Right renal pelvis (tissue), 4 donors: ENCODE measurements around the gene NCBP2L. TPM values are rescaled to one million over a fixed set of nuclear protein-coding genes. Genes with fewer than 3 reads are reported as not detected.
"Not testable (repeated sequence)": the region's sequence is repeated elsewhere in the genome, so short reads cannot be mapped to it uniquely, and the experiment has no call there.

Source experiments
- DNase-seq, 4 donors: peaks; one replicate each; pipeline ENCODE4 v3.0.0-alpha.2; 2013; ENCODE audit warnings: low read depth in 4 of 4, low spot score in 3 of 4, missing footprints in 1 of 4
- polyA plus RNA-seq, 4 donors: library from polyadenylated mRNA; unstranded; fragments of 120-200 nt; gene quantifications; one replicate each; pipeline ENCODE4 v1.2.1, GENCODE V29; 2013; ENCODE audit not compliant: insufficient read length in 4 of 4

NCBP2L gene
- polyA plus RNA-seq, 4 donors = 0.05 to 0.08 TPM; not detected in 2

DNA sequence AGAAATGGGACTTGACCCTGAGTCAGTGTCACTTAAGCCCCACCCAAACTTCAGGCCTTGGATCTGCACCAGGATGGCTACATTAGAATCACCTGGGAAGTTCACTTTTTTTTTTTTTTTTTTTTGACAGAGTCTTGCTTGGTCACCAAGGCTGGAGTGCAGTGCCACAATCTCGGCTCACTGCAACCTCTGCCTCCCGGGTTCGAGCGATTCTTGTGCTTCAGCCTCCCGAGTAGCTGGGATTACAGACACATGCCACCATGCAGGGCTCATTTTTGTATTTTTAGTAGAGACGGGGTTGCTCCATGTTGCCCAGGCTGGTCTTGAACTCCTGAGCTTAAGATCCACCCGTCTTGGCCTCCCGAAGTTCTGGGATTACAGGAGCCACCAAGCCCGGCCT is 3.0 kb downstream of the NCBP2L start:
- no peak for DNase-seq

DNA sequence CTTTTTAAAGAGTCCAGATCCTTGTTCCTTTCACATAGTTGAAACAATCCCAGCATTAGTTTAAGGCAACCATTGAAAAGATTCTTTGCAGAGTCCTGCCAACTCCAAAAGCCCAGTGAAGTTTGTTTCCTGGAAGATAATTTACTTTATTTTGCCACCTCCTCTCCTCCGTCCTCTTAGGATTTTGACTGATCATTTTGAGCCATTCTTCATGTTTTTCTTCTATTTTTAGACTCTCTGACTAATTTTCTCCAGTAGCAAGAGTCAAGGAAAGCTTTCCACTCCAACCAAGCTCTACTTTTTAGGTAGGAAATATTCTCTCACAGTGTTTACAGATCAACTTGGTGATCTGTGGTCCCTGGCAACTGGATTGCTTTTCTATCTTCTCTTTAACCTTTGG is 10.3 kb downstream of the NCBP2L start:
- DNase-seq = no peak

DNA sequence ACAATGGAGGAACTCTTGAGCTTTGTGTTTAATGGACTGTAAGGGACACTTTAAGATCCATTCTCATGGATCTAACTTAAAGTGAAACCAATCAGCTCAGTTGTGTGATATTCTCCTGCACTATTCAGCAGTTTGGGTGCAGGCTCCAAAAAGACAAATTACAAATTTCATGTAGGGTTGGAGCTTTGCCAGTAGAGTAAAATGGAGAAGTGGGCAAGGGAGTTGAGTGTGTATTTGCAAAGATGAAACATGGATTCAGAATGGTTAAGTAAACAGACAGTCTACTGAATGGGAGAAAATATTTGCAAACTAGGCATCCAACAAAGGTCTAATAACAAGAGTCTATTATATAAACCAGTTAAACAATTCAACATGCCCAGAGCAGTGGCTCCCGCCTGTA is 26.9 kb downstream of the NCBP2L start:
- no peak for DNase-seq

DNA sequence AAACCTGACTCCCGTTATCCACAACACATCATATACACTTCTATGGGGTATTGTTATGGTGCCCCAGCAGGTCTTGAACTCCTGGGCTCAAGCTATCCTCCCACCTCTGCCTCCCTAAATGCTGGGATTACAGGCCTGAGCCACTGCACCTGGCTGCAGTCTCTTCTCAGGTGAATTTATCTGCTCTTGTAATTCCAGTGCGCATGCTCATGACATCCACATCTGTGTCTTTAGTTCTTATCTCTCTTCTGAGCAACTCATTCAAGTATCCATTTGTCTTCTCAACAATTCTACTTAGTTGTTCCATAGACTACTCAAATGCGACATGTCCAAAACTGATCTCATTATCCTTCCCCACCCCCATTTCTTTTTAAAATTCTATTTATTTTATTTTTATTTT is 27.6 kb downstream of the NCBP2L start:
- no peak for DNase-seq

DNA sequence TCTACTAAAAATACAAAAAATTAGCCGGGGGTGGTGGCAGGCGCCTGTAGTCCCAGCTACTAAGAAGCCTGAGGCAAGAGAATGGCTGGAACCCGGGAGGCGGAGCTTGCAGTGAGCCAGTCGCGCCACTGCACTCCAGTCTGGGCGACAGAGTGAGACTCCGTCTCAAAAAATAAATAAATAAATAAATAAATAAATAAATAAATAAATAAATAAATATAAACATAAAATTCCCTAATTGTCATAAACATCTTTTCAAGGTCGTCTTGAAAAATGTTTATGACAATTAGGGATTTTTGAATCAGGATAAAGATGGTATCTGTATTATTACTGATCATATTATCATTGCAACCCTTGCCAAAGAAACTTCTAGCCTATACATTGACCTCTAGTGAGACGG is 32.5 kb downstream of the NCBP2L start:
- not testable (repeated sequence) for DNase-seq

DNA sequence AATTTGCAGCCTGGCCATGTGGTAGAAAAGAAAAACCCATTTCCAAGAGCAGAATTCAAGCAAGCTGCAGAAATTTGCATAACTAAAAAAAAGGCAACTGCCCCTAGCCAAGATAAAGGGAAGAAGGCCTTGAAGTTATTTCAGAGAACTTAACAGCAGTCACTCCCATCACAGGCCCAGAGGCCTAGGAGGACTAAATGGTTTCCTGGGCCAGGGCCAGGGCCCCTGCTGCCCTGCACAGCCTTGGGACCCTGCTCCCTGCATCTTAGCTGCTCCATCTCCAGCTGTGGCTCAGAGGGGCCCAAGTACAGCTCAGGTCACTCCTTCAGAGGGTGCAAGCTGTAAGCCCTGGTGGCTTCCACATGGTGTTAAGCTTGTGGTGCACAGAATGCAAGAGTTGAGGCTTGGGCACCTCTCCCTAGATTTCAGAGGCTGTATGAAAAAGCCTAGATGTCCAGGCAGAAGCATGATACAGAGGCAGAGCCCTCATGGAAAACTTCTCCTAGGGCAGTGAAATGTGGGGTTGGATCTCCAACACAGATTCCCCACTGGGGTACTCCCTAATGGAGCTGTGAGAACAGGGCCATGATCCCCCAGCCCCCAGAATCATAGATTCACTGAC is 41.5 kb downstream of the NCBP2L start:
- DNase-seq = no peak

DNA sequence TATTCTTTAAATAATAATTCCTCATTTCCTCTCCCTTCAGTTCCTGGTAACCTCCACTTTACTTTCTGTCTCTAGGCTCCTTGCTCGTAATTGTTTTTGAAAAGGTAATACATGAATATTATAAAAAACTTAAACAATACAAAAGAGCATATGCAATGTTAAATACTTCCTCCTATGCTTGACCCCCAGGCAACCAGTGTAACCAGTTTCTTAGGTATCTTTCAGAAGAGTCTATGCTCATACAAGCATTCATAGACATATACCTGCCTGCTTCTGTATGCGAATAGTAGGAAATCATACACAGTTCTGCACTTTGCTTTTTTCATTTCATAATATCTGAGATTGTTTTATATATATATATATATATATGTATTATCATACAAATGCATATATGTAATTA is 45.5 kb downstream of the NCBP2L start:
- DNase-seq = no peak

DNA sequence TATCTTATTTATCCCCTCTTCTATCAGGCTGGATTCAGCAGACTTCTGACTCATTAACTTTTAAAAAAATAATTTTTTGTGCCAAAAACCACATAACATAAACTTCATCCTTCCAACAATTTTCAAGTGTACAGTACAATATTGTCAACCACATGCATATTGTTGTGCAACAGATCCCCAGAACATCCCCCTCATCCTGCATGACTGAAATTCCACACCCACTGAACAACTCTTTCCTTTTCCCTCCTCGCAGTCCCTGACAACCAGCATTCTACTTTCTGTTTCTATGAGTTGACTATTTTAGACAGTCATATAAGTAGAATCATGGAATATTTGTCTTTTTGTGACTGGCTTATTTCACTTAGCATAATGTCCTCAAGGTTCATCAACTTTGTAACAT is 45.9 kb downstream of the NCBP2L start:
- DNase-seq = no peak

DNA sequence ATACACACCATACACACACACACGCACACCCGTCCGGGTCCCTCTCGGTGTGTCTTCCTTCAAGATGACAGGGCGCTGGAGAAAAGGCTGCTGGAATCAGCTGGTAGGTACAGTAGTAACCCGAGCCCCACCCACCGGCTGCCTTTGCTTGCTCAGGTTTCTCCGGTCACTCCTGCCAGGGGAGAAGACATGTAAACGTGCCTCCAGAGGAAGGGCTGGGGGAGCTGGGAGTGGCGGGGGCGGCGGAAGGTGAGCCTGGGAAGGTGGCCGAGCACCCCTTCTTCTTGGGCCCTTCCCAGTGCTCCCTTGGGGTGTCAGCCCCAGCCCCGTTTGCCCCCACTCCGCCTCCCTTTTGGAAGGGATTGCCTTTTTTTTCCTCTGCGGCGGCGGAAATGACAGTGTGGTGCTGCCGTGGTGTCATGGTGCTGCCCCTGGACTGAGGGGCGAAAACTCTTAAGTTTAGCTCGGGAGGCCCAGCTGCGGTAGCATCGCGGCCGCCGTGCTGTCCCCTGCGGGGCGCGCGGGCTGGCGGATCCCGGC is 48.2 kb downstream of the NCBP2L start, which contains the start of gene MID2:
TSS of gene MID2 (plus strand) at position 169 of the 540 bp plus-strand sequence. CDS start 561 bp downstream, outside the sequence.
- DNase-seq = peak in 3 of 4 donors; percentile 21 to 48 (median 35)

DNA sequence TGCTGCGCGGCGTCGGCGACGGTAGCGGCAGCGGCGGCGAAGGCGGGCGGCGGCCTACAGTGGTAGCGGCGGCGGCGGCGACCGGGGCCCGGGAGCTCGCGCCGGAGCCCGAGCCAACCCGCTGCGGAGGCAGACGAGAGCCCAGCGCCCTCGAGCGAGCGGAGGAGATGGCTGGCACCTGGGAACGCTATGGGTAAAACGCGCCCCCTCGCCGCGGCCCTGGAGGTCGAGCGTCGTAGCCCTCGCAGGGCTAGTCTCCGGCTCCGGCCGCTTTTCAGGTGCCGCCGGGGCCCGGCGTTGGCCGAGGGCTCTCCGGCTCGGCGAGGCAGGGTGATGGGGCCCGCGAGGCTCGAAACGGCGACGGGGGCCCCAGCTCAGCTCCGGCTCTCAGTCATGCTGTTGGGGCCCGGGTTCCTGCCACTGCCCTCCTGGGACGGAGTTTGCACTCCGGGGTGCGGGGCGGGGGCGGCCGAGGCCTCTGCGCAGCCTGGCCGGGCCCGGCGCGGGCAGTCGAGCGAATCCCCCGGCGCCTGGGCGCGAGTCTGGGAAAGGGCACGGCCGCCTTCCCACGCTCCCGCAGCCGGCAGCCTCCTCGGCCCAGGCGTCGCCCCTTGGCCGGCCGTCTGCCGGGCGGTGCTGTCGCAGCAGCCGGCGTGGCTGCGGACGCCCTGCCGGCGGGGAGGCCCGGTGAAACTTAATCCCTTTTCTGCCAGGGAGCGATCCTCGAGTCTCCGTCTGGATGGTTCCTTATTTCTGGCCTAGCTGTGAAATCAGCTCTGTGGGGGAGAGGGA is 48.9 kb downstream of the NCBP2L start:
- peak in 3 of 4 donors; percentile 23 to 34 (median 31) for DNase-seq

DNA sequence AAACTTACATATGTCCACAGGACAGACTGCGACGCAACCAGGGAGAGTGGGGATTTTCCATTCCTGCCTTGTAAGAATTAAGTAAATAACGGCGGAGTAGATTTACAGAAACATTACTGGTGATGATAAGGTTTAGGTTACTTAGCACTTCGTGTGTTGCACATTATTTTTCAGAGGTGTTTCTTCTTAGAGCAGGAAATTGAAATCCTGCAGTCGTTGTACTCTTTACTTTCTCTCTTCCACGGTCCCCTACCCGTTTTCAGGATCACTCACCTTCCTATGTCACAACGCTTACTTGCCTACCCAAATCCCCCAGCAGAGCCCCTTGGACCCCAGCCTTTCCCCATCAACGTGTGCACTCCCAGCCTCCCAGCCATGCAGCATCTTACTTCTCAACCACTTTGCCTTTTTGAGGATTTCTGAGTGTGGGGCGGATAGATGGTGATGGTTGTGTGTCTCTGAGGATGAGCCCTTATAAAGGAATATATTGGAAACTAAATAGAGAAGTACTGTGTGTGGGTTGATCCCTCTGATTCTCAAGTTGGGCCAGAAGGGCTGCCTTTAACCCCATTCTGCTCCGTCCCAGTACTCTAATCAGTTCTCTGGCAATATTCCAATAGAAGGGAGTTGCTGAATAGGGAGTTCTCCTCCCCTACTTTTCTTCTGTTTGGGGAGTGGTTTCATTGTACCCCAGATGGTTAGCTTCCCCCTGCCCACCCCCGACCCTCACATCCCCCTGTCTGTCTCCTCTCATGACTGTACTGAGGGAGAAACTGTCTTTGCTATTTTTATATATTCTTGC is 49.7 kb downstream of the NCBP2L start:
- DNase-seq = peak in 1 of 4 donors; percentile 2

DNA sequence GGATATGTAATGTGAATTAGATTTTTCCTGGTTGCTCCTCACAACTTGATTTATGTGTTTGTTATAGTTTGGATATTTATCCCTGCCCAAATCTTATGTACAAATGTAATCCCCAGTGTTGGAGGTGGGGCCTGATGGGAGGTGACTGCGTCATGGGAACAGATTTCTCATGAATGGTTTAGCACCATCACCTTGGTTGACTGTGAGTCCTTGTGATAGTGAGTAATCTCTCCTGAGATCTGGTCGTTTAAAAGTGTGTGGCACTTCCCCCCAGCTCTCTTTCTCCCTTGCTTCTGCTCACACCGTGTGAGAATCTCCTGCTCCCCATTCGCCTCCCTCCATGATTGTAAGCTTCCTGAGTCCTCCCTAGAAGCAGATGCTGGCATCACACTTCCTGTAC is 50.3 kb downstream of the NCBP2L start:
- no peak for DNase-seq

DNA sequence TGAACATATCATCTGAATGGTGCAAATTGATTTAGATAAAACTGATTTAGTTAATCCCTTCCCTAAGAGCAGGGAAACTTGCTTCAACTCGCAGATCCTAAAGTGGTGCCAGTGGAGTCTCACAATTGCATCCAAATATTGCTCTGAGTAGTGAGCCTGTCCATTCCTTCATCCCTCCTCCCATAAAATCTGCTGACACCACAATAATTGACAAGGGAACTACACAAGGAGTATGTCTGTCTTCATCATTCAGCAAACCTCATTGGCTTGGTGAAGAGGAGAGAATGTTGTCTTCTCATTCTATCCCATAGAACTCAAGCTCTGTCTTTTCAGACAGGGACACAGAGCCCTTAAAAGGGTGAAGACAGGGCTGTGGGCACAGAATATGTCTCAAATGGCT is 52.3 kb downstream of the NCBP2L start:
- DNase-seq = no peak

DNA sequence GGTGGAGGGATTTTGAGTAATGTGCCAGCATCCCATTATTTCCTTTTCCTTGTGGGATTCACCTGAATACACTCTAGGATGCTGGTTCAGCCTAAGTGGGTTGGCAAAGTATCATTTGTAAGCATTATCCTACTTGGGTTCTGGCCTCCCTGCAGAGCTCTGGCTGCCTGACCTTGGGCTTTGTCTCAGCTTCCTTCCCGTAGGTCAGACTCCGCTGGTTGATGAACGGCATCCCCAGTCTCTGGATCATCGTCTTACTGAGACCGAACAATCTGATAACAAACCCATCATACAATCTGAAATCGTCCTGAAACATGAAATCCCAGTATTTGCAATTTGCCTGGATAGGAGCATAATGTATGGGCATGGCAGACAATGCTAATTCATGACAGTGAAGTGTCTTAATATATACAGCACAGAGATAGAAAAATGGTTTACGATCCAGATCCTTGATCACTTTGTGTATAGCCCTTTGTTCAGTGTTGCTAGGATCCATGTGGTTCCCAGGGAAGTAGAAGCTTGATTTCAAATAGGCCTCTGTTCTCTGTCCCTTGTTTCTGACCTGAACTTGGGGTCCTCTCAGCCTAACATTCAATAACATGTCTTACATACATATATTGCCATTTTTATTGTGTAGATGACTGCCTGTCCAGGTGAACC is 53.7 kb downstream of the NCBP2L start:
- no peak for DNase-seq

DNA sequence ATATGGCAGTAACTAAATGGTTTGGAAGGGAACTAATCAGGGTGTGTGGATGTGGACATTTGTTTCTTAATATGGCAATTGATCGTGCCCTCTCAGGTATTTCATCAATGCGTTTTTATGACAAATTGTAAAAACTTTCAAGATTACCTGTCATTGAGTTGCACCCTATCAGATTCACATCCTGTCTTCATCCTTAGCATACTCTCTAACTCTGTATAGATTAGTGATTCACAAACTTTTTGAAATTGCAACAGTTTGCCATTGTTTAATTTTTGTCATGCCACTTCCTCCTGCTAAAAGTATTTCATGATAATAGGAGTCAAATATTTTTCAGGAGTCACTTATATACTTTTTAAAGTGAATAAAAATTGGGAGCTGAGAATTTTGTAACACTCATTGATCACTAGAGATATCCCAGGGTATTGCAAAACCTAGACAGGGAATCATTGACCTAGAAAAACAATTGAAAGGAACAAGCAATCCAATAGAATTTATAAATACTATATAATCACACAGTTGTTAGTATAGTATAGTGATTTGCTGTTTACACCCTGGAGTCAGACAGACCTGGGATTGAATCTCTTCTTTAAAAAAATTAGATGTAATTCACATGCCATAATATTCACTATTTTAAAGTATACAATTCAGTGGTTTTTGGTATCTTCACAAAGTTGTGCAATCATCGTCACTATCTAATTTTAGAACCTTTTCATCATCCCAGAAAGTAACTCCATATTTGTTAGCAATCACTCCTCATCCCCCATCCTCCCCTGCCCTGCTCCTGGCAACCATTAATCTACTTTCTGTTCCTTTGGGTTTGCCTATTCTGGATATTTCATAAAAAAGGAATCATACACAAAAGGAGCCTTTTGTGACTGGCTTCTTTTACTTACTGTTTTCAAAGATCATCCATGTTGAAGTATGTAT is 57.0 kb downstream of the NCBP2L start:
- no peak for DNase-seq

DNA sequence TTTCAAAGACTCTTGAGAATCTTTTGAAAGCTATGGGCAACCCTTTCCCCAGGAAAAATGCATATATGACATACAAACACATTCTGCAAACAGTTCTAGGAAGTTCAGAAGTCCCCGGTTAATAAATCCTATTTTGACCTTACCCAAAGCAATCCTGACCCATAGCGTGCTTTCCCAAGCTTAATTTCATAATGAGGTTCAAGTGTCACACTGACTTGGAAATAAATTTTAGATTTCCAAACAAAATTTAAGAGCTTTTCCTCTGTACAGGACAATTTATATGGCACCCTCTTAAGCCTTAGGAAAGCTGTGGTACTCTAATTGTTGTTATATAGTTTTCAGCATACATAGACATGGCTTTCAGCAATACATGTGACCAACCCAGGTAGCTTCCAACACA is 59.4 kb downstream of the NCBP2L start:
- no peak for DNase-seq

DNA sequence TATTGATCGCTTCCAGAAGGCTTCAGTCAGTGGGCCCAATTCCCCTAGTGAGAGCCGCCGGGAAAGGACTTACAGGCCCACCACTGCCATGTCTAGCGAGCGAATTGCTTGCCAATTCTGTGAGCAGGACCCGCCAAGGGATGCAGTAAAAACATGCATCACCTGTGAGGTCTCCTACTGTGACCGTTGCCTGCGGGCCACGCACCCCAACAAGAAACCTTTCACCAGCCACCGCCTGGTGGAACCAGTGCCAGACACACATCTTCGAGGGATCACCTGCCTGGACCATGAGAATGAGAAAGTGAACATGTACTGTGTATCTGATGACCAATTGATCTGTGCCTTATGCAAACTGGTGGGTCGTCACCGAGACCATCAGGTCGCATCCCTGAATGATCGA is 63.4 kb downstream of the NCBP2L start:
- DNase-seq = no peak

DNA sequence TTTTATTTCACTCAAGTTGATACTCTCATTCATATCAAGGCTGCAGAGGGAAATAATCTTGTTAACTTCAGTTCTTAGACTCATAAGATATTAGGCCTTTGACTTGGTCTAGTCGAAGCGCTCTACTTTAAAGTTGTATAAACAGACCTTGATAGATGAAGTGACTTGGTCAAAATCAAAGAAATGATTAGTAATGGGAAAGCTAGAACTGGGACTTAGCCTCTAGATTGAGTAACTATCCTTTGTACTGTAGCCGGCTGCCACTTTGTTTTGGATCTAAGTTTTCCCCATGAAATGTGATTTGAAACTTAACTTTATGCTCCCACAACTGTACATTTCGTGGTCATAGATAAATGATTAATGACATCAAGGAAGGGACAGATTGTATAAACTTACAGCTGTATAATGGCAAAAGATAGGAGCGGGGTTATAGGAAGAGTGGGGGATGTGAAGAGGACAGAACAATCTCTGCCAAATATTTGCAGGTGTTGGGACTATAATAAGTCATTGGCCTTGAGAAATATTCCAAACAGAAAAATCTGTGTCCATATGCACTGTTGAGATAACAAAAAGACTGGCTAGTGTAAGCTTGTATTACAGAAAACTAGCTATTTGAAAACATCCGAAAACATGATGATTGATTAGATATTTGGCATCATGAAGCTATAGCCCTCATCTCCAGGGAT is 65.3 kb downstream of the NCBP2L start:
- no peak for DNase-seq
